ENCODE results near the gene HSPA1B.

HSPA1B gene

DNA sequence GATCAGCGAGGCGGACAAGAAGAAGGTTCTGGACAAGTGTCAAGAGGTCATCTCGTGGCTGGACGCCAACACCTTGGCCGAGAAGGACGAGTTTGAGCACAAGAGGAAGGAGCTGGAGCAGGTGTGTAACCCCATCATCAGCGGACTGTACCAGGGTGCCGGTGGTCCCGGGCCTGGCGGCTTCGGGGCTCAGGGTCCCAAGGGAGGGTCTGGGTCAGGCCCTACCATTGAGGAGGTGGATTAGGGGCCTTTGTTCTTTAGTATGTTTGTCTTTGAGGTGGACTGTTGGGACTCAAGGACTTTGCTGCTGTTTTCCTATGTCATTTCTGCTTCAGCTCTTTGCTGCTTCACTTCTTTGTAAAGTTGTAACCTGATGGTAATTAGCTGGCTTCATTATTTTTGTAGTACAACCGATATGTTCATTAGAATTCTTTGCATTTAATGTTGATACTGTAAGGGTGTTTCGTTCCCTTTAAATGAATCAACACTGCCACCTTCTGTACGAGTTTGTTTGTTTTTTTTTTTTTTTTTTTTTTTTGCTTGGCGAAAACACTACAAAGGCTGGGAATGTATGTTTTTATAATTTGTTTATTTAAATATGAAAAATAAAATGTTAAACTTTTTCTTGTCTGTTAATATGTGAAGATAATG, 2.2 kb downstream of the HSPA1B start:
- TF ChIP-seq, protein P1, sequence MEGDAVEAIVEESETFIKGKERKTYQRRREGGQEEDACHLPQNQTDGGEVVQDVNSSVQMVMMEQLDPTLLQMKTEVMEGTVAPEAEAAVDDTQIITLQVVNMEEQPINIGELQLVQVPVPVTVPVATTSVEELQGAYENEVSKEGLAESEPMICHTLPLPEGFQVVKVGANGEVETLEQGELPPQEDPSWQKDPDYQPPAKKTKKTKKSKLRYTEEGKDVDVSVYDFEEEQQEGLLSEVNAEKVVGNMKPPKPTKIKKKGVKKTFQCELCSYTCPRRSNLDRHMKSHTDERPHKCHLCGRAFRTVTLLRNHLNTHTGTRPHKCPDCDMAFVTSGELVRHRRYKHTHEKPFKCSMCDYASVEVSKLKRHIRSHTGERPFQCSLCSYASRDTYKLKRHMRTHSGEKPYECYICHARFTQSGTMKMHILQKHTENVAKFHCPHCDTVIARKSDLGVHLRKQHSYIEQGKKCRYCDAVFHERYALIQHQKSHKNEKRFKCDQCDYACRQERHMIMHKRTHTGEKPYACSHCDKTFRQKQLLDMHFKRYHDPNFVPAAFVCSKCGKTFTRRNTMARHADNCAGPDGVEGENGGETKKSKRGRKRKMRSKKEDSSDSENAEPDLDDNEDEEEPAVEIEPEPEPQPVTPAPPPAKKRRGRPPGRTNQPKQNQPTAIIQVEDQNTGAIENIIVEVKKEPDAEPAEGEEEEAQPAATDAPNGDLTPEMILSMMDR (IDR thresholded peaks at IDR 0.05; ENCODE audit: low read depth, low read length), result peak; percentile 29
- DNase-seq (ENCODE audit: extremely low read depth, low read depth), result no peak

DNA sequence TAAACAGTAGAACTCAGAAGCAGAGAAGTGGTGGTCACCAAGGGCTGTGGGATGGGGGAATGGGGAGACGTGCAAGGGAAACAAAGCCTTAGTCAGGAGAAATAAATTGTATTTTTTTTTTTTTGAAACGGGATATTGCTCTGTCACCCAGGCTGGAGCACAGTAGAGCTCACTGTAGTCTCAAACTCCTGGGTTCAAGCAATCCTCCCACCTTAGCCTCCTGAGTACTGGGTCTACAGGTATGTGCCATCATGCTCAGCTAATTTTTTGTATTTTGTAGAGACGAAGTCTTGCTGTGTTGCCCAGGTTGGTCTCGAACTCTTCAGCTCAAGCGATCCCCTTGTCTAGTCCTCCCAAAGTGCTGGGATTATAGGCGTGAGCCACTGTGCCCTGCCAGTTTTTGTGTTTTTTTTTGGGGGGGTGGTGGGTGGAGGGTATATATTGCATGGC, 3.4 kb downstream of the HSPA1B start:
- no peak for DNase-seq (ENCODE audit: extremely low read depth, low read depth)
- TF ChIP-seq, protein P1 (IDR thresholded peaks at IDR 0.05; ENCODE audit: low read depth, low read length), result no peak

DNA sequence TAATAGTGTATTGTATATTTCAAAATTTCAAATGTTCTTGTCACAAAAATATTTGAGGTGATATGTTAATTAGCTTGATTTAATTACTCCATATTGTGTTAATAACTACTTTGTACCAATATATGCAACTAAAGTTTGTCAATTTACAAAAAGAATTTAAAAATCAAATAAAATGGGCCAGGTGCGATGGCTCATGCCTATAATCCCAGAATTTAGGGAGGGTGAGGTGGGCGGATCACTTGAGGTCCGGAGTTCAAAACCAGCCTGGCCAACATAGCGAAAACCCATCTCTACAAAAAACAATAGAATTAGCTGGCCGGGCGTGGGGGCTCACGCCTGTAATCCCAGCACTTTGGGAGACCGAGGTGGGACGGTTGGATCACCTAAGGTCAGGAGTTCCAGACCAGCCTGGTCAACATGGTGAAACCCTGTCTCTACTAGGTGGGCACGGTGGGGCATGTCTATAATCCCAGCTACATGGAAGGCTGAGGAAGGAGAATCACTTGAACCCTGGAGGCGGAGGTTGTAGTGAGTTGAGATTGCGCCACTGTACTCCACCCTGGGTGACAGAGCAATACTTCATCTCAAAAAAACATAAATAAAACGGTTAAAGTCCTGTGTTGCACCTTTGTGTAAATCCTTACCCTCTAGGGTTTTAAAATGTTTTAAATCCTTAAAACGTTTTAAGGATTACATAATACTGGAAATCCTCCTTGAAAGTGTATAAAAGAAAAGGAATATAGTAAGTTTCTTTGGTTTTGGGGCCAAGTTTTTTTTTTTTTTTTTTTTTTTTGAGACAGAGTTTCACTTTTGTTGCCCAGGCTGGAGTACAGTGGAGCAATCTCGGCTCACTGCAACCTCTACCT, 4.0 kb downstream of the HSPA1B start:
- DNase-seq (ENCODE audit: extremely low read depth, low read depth), result no peak
- TF ChIP-seq, protein P1 (IDR thresholded peaks at IDR 0.05; ENCODE audit: low read depth, low read length), result no peak

DNA sequence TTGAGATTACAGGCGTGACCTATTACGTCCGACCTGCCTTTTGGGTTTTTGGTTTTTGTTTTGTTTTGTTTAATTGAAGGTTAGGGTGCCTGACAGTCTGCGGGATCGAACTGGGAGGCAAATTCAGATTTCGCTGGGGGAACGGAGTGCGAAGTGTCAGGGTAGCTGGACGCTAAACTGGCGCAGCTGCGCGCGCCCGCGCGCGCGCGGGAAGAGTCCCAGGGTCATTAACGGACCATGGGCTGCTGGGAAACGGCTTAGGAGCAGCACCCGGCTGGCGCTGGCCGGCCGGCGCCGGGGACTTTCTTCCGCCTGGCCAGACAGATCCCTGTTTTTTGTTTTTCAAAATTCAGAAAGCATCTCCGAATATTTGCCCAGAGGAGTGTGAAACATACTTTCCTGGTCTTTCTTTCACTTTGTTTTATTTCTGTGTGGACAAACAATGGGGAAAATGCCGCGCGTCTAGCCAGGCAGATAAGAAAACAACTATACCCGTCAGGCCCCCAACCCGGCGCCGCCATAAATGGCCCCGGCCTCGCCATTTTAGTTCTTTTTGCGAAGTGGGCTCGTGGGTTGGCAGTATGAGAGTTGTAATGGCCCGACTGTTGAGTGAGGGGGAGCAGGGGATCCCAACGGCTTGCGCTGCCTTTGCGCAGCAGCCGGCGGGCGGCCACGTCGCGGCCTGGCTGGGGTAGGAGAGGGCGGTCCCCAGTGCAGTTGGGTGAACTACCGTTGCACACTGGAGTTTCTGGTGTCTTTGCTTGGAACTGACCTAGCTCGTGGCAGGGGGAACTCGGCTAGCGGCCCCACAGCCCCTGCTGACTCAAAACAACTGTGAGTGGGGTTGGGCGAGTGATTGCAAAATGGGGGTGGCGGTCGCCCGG, 7.1 kb downstream of the HSPA1B start:
- TF ChIP-seq, protein P1 (IDR thresholded peaks at IDR 0.05; ENCODE audit: low read depth, low read length), result no peak
- peak; percentile 60 for DNase-seq (ENCODE audit: extremely low read depth, low read depth)

DNA sequence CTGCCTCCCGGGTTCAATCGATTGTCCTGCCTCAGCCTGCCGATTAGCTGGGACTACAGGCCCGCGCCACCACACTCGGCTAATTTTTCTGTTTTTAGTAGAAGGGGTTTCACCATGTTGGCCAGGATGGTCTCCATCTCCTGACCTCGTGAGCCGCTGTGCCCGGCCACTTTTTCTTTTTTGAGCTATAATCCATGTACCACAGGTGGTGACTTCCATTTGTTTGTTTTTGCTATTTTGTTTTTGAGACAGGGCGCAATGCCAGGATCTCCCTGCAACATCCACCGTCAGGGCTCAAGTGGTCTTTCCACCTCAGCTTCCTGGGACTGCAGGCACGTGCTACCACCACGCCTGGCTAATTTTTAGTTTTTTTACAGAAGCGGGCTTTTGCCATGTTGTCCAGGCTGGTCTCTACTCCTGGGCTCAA, 8.5 kb downstream of the HSPA1B start:
- TF ChIP-seq, protein P1 (IDR thresholded peaks at IDR 0.05; ENCODE audit: low read depth, low read length), result no peak
- DNase-seq (ENCODE audit: extremely low read depth, low read depth), result no peak

DNA sequence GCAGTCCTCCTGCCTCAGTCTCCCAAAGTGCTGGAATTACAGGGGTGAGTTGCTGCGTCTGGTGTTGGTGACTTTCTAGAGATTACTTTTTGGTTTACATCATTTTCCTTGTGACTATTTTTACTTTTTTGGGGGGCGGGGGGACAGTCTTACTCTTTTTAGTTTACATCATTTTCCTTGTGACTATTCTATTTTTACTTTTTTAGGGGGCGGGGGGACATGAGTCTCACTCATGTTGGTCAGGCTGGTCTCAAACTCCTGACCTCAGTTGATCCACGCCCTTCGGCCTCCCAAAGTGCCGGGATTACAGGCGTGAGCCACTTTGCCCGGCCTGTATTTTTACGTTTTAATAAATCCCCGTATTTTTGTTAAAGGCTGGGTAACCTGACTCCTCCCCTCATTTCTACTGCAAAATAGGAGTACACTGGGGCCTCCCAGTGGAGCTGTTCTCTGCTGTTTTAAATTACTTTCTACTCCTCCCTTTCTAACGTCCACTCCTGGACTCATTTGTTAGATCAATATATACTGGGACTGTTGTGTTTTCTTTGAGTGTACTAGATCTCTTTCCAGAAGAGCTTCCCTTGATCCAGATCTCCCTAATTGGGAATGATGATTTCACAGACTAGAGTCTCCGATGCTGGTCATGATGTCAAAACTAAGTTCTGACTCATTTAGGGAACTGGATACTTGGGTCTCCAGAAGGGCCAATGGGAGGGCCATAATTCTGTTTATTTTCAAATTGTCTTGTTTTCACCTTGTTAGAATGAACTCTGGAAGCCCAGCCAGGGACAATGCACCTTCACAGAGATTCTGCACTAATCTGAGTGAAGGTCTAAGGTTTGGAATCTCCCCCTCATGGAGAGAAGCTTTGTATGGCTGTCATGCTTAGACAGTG, 9.2 kb downstream of the HSPA1B start:
- no peak for DNase-seq (ENCODE audit: extremely low read depth, low read depth)

More for the DNA sequence above, 9.2 kb downstream of the HSPA1B start:
- TF ChIP-seq, protein P1 (IDR thresholded peaks at IDR 0.05; ENCODE audit: low read depth, low read length), result peak; percentile 21

Data from AG09319 (cell line).